Hepatocyte (in vitro differentiated cells): ENCODE results near the gene SLC37A1. TPM values are rescaled to one million over a fixed set of nuclear protein-coding genes. Genes with fewer than 3 reads are reported as not detected.

Experiments
- DNase-seq: peaks from one replicate; pipeline ENCODE4 v3.0.0-alpha.2; 2016; ENCODE audit warnings: low spot score
- H2AFZ ChIP-seq: fragments of 200-600 bp; sonication (generic); 2 replicates; pipeline ENCODE4 v1.6.0; 2016; ENCODE audit warnings: antibody characterized with exemption, mild to moderate bottlenecking
- H3K27ac ChIP-seq: fragments of 200-600 bp; sonication (generic); 2 replicates; pipeline ENCODE4 v1.5.1; 2016; ENCODE audit warnings: mild to moderate bottlenecking
- H3K27me3 ChIP-seq: fragments of 200-600 bp; sonication (generic); 2 replicates; pipeline ENCODE4 v1.6.1; 2016
- H3K36me3 ChIP-seq: fragments of 200-600 bp; sonication (generic); replicated peaks from 2 replicates; pipeline ENCODE4 v1.5.1; 2016; ENCODE audit warnings: low read depth; ENCODE audit not compliant: insufficient read depth
- H3K4me1 ChIP-seq: fragments of 200-600 bp; sonication (generic); 2 replicates; pipeline ENCODE4 v1.5.1; 2016; ENCODE audit warnings: mild to moderate bottlenecking, moderate library complexity; ENCODE audit not compliant: insufficient read depth
- H3K4me2 ChIP-seq: fragments of 200-600 bp; sonication (generic); 2 replicates; pipeline ENCODE4 v1.6.0; 2016
- H3K4me3 ChIP-seq: fragments of 200-600 bp; sonication (generic); 2 replicates; pipeline ENCODE4 v1.5.1; 2016; ENCODE audit warnings: mild to moderate bottlenecking
- H3K79me2 ChIP-seq: fragments of 200-600 bp; sonication (generic); 2 replicates; pipeline ENCODE4 v1.6.0; 2017; ENCODE audit warnings: mild to moderate bottlenecking
- H3K9me2 ChIP-seq: fragments of 200-600 bp; sonication (generic); replicated peaks from 2 replicates; pipeline ENCODE4 v1.6.0; 2017; ENCODE audit warnings: mild to moderate bottlenecking; ENCODE audit not compliant: insufficient read depth
- H3K9me3 ChIP-seq: fragments of 200-600 bp; sonication (generic); 2 replicates; pipeline ENCODE4 v1.5.1; 2016; ENCODE audit warnings: low read depth, mild to moderate bottlenecking
- H4K20me1 ChIP-seq: fragments of 200-600 bp; sonication (generic); 2 replicates; pipeline ENCODE4 v1.6.0; 2016; ENCODE audit warnings: mild to moderate bottlenecking; ENCODE audit not compliant: insufficient read depth, poor library complexity, severe bottlenecking
- CTCF ChIP-seq: fragments of 200-600 bp; sonication (generic); IDR thresholded peaks from 2 replicates; pipeline ENCODE4 v1.5.1; 2016; ENCODE audit warnings: antibody characterized with exemption, mild to moderate bottlenecking; ENCODE audit not compliant: poor library complexity
- EZH2 ChIP-seq: fragments of 200-600 bp; sonication (generic); IDR thresholded peaks from 2 replicates; pipeline ENCODE4 v1.6.1; 2016; ENCODE audit warnings: antibody characterized with exemption, mild to moderate bottlenecking, borderline replicate concordance
- EZH2phosphoT487 ChIP-seq: fragments of 200-600 bp; sonication (generic); IDR thresholded peaks from one replicate; pipeline ENCODE4 v1.6.1; 2018; ENCODE audit warnings: antibody characterized with exemption, mild to moderate bottlenecking, low read depth, moderate library complexity; ENCODE audit not compliant: unreplicated experiment, severe bottlenecking
- WGBS: methylation state at CpG from one replicate; pipeline ENCODE4 v1.1.6; 2016; ENCODE audit warnings: low lambda C conversion rate; ENCODE audit errors: missing lambda C conversion rate; 5-methylcytosine and 5-hydroxymethylcytosine counted together
- polyA plus RNA-seq: library from polyadenylated mRNA; unstranded; fragments of >200 nt; fragmentation: Nextera tagmentation; extraction: Ambion mirVana; gene quantifications from 2 replicates; pipeline ENCODE4 v1.2.1, GENCODE V29; 2016
- total RNA-seq: library from RNA; depleted of rRNA; stranded (reverse); fragments of >200 nt; gene quantifications from 2 replicates; pipeline ENCODE4 v1.2.3, GENCODE V29; 2014

The SLC37A1 gene
- total and polyA plus RNA-seq, 2 experiments from 2014 or later, result 17.9 to 18.5 TPM

DNA sequence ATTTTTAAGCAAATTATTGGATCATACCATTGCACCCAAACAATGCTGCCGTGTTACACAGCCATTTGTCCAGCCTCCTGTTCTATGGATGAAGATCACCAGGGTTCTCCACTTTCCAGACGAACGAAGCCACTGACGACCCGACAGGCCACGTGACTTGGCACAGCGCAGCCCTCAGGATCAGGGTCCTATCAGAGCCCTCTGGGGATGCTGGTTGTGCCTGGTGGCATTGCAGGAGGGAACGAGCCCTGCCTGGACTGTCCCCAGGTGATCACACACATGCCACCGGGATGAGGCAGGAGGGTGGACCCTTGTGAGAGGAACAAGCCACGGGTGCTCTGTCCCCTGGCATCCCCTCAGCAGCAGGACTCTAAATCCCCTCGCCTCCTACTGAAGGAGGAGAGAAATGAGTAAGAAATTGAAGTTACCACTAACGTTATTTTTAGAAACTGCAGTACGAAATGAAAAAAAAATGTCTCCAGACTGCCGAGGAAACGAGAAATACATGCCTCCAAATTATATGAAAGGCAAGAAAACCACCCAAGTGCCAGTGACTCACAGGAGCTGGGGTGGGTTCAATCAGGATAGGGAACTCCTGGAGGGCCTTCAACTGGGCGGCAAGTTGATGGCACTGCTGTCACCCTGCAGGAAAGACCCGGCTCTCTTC is 81.1 kb downstream of the SLC37A1 start:
- Histone ChIP-seq H3K4me3 (no peak overlapping the region), H3K9me3 (no peaks in the 10 kb centered on the region), H3K36me3 (no peaks in the 10 kb centered on the region), H3K27ac (no peak overlapping the region), H3K79me2 (no peaks in the 10 kb centered on the region), H3K27me3 (no peaks in the 10 kb centered on the region), H2AFZ (no peak overlapping the region), H4K20me1 (no peaks in the 10 kb centered on the region), H3K4me1 (no peaks in the 10 kb centered on the region), H3K9me2 (no peaks in the 10 kb centered on the region), H3K4me2 (no peak overlapping the region)
- TF ChIP-seq EZH2phosphoT487, result no peak
- no peak for TF ChIP-seq CTCF
- no peak for TF ChIP-seq EZH2
- no peak for DNase-seq
- WGBS, result 91% methylated on average over 17 of the region's 17 CpGs

DNA sequence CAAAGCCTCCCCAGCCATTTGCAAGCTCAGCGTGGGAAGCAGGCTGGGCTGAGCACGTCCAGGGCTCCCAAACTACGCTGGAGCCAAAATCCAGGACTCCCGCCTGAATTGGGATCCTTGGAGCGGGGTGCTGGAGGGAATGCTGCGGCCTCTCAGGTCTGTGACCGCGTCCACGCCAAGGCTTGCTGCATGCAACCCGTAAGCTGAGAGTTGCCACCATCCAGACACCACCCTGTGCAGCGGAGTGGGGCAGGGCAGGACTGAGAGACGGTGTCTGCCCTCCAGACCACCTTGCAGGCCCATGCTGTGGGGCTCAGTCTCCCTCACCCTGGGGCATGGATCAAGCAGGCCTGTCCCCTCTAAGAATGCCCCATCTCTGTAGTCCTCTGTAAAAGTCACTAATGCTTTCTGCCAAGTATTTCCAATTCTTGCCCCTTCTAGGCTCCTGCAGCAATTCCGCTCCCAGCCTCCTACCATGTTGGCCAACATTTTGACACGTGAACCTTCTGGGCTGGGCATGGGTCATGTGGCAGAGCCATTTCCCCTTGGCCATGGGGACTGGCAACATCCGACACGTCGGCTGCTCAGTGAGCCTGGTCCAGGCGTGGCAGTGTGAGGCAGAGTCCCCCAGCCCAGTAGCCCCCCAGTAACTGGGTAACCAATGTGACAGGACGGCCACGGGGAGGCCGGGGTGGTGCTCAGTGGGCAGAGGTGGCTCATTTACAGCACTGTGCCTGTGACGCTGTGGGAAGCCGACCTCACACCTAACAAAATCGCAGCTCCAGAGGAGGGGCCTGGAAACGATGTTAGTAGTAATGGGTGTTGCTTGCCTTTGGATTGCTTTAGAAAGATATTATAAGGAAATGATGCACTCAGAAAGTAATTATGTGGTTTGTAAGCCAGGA is 81.9 kb downstream of the SLC37A1 start:
- WGBS, result 88% methylated on average over 25 of the region's 25 CpGs
- H2AFZ ChIP-seq, result no peak overlapping the region

GRCh38 chr21:42596657-42597056 is 83.0 kb downstream of the SLC37A1 start:
- H2AFZ ChIP-seq, result no peak overlapping the region

More for the DNA sequence above, 81.9 kb downstream of the SLC37A1 start:
- Histone ChIP-seq H3K27ac (peak overlapping the region; percentile 60), H3K27me3 (no peaks in the 10 kb centered on the region), H3K4me2 (no peak overlapping the region), H3K36me3 (no peaks in the 10 kb centered on the region), H3K4me1 (no peaks in the 10 kb centered on the region), H3K79me2 (no peaks in the 10 kb centered on the region), H3K9me2 (no peaks in the 10 kb centered on the region), H4K20me1 (no peaks in the 10 kb centered on the region), H3K9me3 (no peaks in the 10 kb centered on the region), H3K4me3 (no peak overlapping the region)
- no peak for DNase-seq
- TF ChIP-seq EZH2phosphoT487, result no peak
- no peak for TF ChIP-seq EZH2
- no peak for TF ChIP-seq CTCF

More at GRCh38 chr21:42596657-42597056, 83.0 kb downstream of the SLC37A1 start:
- TF ChIP-seq EZH2phosphoT487 (no peak), EZH2 (no peak), CTCF (no peak)
- Histone ChIP-seq H3K4me2 (no peak overlapping the region), H3K27me3 (no peaks in the 10 kb centered on the region), H3K9me2 (no peaks in the 10 kb centered on the region), H3K27ac (peak overlapping the region; percentile 34), H3K9me3 (no peaks in the 10 kb centered on the region), H4K20me1 (no peaks in the 10 kb centered on the region), H3K36me3 (no peaks in the 10 kb centered on the region), H3K4me1 (no peaks in the 10 kb centered on the region), H3K79me2 (no peaks in the 10 kb centered on the region), H3K4me3 (no peak overlapping the region)
- no peak for DNase-seq
- 98% methylated on average over 2 of the region's 2 CpGs for whole genome bisulfite sequencing
